Mucosa of gallbladder (tissue), 1 donor: ENCODE measurements around the gene CTSG. TPM values are rescaled to one million over a fixed set of nuclear protein-coding genes. Genes with fewer than 3 reads are reported as not detected.
"Not testable (repeated sequence)": the region's sequence is repeated elsewhere in the genome, so short reads cannot be mapped to it uniquely, and the experiment has no call there.

Experiments used
- DNase-seq: peaks from one replicate; pipeline ENCODE4 v3.0.0-alpha.2; 2020; ENCODE audit warnings: low spot score
- total RNA-seq: library from RNA; stranded (reverse); gene quantifications from one replicate; pipeline ENCODE4 v1.2.1, GENCODE V29; 2021
- donor health status: DM: no; HTN: no; CAD: no.

Gene CTSG
- total RNA-seq, 1 donor from 2014 or later, result 4.9 TPM

DNA sequence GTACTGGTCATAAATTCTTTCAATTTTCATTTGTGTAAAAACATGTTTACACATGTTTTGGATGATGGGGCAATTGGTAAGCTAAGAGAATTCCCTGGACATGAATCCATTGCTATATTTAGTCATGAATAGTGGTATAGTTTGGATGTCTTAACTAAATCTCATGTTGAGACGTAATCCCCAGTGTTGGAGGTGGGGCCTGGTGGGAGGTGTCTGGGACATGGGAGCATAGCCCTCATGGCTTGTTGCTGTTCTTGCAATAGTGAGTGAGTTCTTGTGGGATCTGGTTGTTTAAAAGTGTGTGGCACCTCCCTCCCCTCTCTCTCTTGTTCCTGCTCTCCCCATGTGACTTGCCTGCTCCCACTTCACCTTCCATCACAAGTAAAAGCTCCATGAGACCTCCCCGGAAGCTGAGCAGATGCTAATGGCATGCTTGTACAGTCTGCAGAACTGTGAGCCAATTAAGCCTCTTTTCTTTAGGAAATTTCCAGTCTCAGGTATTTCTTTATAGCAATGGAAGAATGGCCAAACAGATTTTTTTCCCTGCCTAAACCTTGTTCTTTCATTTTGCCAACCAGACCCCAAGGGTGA lies 33.6 kb downstream of the CTSG start:
- no peak for DNase-seq

GRCh38 chr14:24535737-24536136 lies 40.3 kb downstream of the CTSG start:
- no peak for DNase-seq

DNA sequence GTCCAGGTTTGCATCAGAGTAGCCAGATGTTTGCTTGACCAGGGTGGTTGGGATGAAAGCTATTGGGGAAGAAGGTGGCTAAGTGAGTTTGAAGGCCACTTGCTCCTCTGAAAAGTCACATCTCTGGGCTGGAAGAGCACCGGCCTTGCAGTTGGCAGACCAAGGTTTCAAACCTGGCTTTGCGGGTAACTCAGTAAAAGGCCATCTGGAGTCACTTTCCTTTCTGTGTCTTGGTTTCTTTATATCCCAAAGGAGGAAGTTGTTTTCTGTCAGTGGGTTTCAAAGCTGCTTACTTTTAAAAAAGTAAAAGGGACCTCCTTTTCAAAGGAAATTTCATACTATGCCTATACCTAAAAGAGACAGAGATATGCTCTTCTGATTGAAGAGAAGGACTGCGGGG lies 41.8 kb downstream of the CTSG start:
- DNase-seq, result no peak

DNA sequence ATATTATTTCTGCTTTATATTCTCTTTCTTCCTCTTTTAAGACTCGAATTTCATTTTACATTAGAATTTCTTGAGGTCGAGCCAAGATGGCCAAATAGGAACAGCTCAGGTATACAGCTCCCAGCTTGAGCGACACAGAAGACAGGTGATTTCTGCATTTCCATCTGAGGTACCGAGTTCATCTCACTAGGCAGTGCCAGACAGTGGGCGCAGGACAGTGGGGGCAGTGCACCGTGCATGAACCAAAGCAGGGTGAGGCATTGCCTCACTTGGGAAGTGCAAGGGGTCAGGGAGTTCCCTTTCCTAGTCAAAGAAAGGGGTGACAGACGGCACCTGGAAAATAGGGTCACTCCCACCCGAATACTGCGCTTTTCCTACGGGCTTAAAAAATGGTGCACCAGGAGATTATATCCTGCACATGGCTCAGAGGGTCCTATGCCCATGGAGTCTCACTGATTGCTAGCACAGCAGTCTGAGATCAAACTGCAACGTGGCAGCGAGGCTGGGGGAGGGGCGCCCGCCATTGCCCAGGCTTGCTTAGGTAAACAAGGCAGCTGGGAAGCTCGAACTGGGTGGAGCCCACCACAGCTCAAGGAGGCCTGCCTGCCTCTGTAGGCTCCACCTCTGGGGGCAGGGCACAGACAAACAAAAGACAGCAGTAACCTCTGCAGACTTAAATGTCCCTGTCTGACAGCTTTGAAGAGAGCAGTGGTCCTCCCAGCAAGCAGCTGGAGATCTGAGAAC lies 50.0 kb downstream of the CTSG start:
- not testable (repeated sequence) for DNase-seq

Other genes starting within 250 kb of the CTSG start
- 29.0 TPM for gene ADCY4, start 241.2 kb downstream of the CTSG start, total RNA-seq
- 56.5 TPM for gene RIPK3, start 236.3 kb downstream of the CTSG start, total RNA-seq
- gene NFATC4, start 208.1 kb downstream of the CTSG start, total RNA-seq, result 148 TPM
- gene NYNRIN, start 177.2 kb downstream of the CTSG start, total RNA-seq, result 30.6 TPM
- gene CBLN3, start 146.6 kb downstream of the CTSG start, total RNA-seq, result 14.0 TPM
- 93.4 TPM for gene KHNYN, start 146.3 kb downstream of the CTSG start, total RNA-seq
- 64.8 TPM for gene SDR39U1, start 133.5 kb downstream of the CTSG start, total RNA-seq
- gene CMA1, start 68.0 kb downstream of the CTSG start, total RNA-seq, result 0.29 TPM
- 2.0 TPM for gene GZMH, start 33.4 kb upstream of the CTSG start, total RNA-seq
- 2.8 TPM for gene GZMB, start 57.9 kb upstream of the CTSG start, total RNA-seq